ENCODE measurements around the gene TMEM164.

DNA sequence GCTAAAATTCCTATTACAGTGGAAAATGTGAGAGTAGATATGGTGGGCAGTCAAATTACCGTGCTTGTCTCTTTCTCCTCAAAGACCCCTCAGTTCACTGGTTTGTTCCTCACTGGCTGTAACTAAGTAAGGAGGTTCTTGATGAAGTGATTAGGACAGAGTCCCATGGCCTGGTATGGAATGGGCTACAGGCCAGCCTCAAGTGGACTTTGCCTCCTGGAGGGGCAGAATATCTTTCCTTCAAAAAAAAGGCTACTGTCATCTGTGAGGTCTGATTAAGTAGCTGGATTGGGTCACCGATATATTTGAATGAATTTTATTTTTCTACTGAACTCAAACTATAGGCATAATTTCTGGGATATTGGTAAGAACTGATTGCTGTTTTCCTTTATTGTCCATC, 38.5 kb upstream of the TMEM164 start:
- no peak for TF ChIP-seq POLR2A (IDR thresholded peaks at IDR 0.05)
- TF ChIP-seq, protein P1, sequence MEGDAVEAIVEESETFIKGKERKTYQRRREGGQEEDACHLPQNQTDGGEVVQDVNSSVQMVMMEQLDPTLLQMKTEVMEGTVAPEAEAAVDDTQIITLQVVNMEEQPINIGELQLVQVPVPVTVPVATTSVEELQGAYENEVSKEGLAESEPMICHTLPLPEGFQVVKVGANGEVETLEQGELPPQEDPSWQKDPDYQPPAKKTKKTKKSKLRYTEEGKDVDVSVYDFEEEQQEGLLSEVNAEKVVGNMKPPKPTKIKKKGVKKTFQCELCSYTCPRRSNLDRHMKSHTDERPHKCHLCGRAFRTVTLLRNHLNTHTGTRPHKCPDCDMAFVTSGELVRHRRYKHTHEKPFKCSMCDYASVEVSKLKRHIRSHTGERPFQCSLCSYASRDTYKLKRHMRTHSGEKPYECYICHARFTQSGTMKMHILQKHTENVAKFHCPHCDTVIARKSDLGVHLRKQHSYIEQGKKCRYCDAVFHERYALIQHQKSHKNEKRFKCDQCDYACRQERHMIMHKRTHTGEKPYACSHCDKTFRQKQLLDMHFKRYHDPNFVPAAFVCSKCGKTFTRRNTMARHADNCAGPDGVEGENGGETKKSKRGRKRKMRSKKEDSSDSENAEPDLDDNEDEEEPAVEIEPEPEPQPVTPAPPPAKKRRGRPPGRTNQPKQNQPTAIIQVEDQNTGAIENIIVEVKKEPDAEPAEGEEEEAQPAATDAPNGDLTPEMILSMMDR (IDR thresholded peaks at IDR 0.05): no peak

All from heart left ventricle (tissue), 13 donors.